Raji (cell line): ENCODE measurements around the gene GPS2.

Experiments
- POLR2A ChIP-seq: IDR thresholded peaks from 2 replicates; pipeline ENCODE4 v1.6.1; 2011; ENCODE audit warnings: low read depth, low read length, control low read depth; ENCODE audit not compliant: insufficient read depth

The GPS2 gene

GRCh38 chr17:7293159-7293558, 22.0 kb downstream of the GPS2 start:
- no peak for TF ChIP-seq POLR2A

GRCh38 chr17:7292729-7293128, 22.4 kb downstream of the GPS2 start:
- no peak for TF ChIP-seq POLR2A

GRCh38 chr17:7292194-7292593, 23.0 kb downstream of the GPS2 start:
- TF ChIP-seq POLR2A = no peak

GRCh38 chr17:7290685-7291084, 24.5 kb downstream of the GPS2 start:
- no peak for TF ChIP-seq POLR2A

GRCh38 chr17:7290166-7290565, 25.0 kb downstream of the GPS2 start:
- no peak for TF ChIP-seq POLR2A

GRCh38 chr17:7289256-7290032, 25.7 kb downstream of the GPS2 start:
- no peak for TF ChIP-seq POLR2A

- no peak for TF ChIP-seq POLR2A
Measured at GRCh38 chr17:7285679-7286078, 29.5 kb downstream of the GPS2 start.

- no peak for TF ChIP-seq POLR2A
Measured at GRCh38 chr17:7284911-7285310, 30.2 kb downstream of the GPS2 start.

GRCh38 chr17:7283471-7284216, 31.5 kb downstream of the GPS2 start:
- TF ChIP-seq POLR2A = no peak

GRCh38 chr17:7282752-7283321, 32.3 kb downstream of the GPS2 start:
- no peak for TF ChIP-seq POLR2A

- no peak for TF ChIP-seq POLR2A
Measured at GRCh38 chr17:7281953-7282751, 33.0 kb downstream of the GPS2 start.

GRCh38 chr17:7281074-7281952, 33.8 kb downstream of the GPS2 start, which contains the start of gene SLC2A4:
Gene SLC2A4 (plus strand): TSS chr17:7281718. CDS start chr17:7281935, 217 bp downstream.
- no peak for TF ChIP-seq POLR2A

GRCh38 chr17:7280519-7281073, 34.6 kb downstream of the GPS2 start:
- TF ChIP-seq POLR2A = peak; percentile 35; the same call in 1 of the 2 replicates

- TF ChIP-seq POLR2A = no peak
Measured at GRCh38 chr17:7279448-7279847, 35.7 kb downstream of the GPS2 start.
